ENCODE results near the gene MRPL1. TPM values are rescaled to one million over a fixed set of nuclear protein-coding genes. Genes with fewer than 3 reads are reported as not detected.

Gene MRPL1
- total RNA-seq, 4 donors from 2014 or later: 12.1 to 25.9 (median 19.0) TPM

GRCh38 chr4:77818073-77818601 is 44.5 kb upstream of the MRPL1 start:
- no peaks in the 10 kb centered on the region for H3K27me3 ChIP-seq
- peak overlapping the region; percentile 98 to 99 (median 98) for H3K27ac ChIP-seq
- H3K4me3 ChIP-seq (replicated peaks in 1 of 3): peak overlapping the region; percentile 49 to 96 (median 59)
- TF ChIP-seq POLR2A (IDR thresholded peaks at IDR 0.05): no peak
- TF ChIP-seq CTCF (IDR thresholded peaks at IDR 0.05): peak in 5 of 6 experiments; percentile 33 to 72 (median 57)
- 0 to 1% methylated on average over 13 of the region's 13 CpGs for WGBS, 2 donors
- peak; percentile 72 to 80 for DNase-seq
- no peaks in the 10 kb centered on the region for H3K9me3 ChIP-seq
- peaks cover 0 to 24% of the 10 kb centered on the region in 2 donors for H3K4me1 ChIP-seq
- no peaks in the 10 kb centered on the region for H3K36me3 ChIP-seq
- intact Hi-C loops (cut with DNase I): no loop called here

GRCh38 chr4:77818602-77819403 is 43.8 kb upstream of the MRPL1 start, which contains the start of gene CNOT6L:
TSS of gene CNOT6L (minus strand) at chr4:77819368. CDS start at chr4:77819308, 60 bp downstream.
- TF ChIP-seq CTCF (IDR thresholded peaks at IDR 0.05): no peak
- peak in 1 of 2 donors; percentile 53 for TF ChIP-seq POLR2A (IDR thresholded peaks at IDR 0.05)
- Histone ChIP-seq H3K27ac (peak within 1 kb of the TSS; percentile 98 to 99 (median 98)), H3K9me3 (no peaks in the 10 kb centered on the region), H3K27me3 (no peaks in the 10 kb centered on the region), H3K36me3 (no peaks in the 10 kb centered on the region), H3K4me3 (replicated peaks in 1 of 3) (peak within 1 kb of the TSS; percentile 87 to 96 (median 88)), H3K4me1 (peaks cover 0 to 24% of the 10 kb centered on the region in 2 donors)
- intact Hi-C loops (cut with DNase I): no loop called here
- WGBS, 2 donors: 0 to 1% methylated on average over 35 to 38 of the region's 89 CpGs
- DNase-seq: peak; percentile 75 to 79

- intact Hi-C loops (cut with DNase I): no loop called here
- H3K9me3 ChIP-seq: no peaks in the 10 kb centered on the region
- TF ChIP-seq CTCF (IDR thresholded peaks at IDR 0.05) (no peak), POLR2A (IDR thresholded peaks at IDR 0.05) (peak in 1 of 2 donors; percentile 40)
- 0 to 2% methylated on average over 7 to 15 of the region's 66 CpGs for WGBS, 2 donors
- H3K4me1 ChIP-seq: peaks cover 0 to 24% of the 10 kb centered on the region in 2 donors
- H3K4me3 ChIP-seq (replicated peaks in 1 of 3): peak overlapping the region; percentile 87 to 96 (median 88)
- H3K27me3 ChIP-seq: no peaks in the 10 kb centered on the region
- H3K36me3 ChIP-seq: no peaks in the 10 kb centered on the region
- peak overlapping the region; percentile 98 to 99 (median 98) for H3K27ac ChIP-seq
- peak; percentile 35 to 40 for DNase-seq
These were observed 43.2 kb upstream of the MRPL1 start for GRCh38 chr4:77819404-77819842.

- intact Hi-C loops (cut with DNase I): no loop called here
- WGBS, 2 donors: 0 to 1% methylated on average over 36 of the region's 81 CpGs
- Histone ChIP-seq H3K27ac (peak overlapping the region; percentile 98 to 99 (median 98)), H3K27me3 (no peaks in the 10 kb centered on the region), H3K4me3 (replicated peaks in 1 of 3) (peak overlapping the region; percentile 87 to 96 (median 88)), H3K36me3 (no peaks in the 10 kb centered on the region), H3K9me3 (no peaks in the 10 kb centered on the region), H3K4me1 (peaks cover 0 to 22% of the 10 kb centered on the region in 2 donors)
- peak; percentile 91 to 93 for DNase-seq
- peak in 1 of 6 experiments; percentile 7 for TF ChIP-seq CTCF (IDR thresholded peaks at IDR 0.05)
- TF ChIP-seq POLR2A (IDR thresholded peaks at IDR 0.05): peak in 1 of 2 donors; percentile 96
These were observed 42.6 kb upstream of the MRPL1 start for GRCh38 chr4:77819843-77820648.

Measured in thyroid gland (tissue), 4 donors.